Fibroblast of pulmonary artery (primary cell): ENCODE data around the gene JDP2.
A peak's percentile ranks its signal among the peaks of the same experiment; 100 is the strongest.
"Not testable (repeated sequence)": the region's sequence is repeated elsewhere in the genome, so short reads cannot be mapped to it uniquely, and the experiment has no call there.

Experiments used
- DNase-seq: peaks from one replicate; pipeline ENCODE4 v3.0.0-alpha.2; 2010; ENCODE audit warnings: low read depth
- H3K4me3 ChIP-seq: replicated peaks from 2 replicates; pipeline ENCODE4 v1.5.1; 2011; ENCODE audit warnings: low read depth, mild to moderate bottlenecking, control low read depth, low read length, moderate library complexity
- CTCF ChIP-seq: IDR thresholded peaks from 2 replicates; pipeline ENCODE4 v1.5.1; 2011; ENCODE audit warnings: mild to moderate bottlenecking, control low read depth, low read length, inconsistent platforms; ENCODE audit errors: missing control alignments

The JDP2 gene

GRCh38 chr14:75469164-75469563 lies 41.3 kb downstream of the JDP2 start:
- H3K4me3 ChIP-seq = no peak overlapping the region
- no peak for TF ChIP-seq CTCF
- DNase-seq = no peak

- H3K4me3 ChIP-seq = no peak overlapping the region
- no peak for TF ChIP-seq CTCF
- no peak for DNase-seq
Measured at GRCh38 chr14:75469606-75470237, 41.9 kb downstream of the JDP2 start.

- DNase-seq = no peak
- TF ChIP-seq CTCF = no peak
- H3K4me3 ChIP-seq = no peak overlapping the region
Measured at GRCh38 chr14:75470238-75470797, 42.5 kb downstream of the JDP2 start.

GRCh38 chr14:75471059-75471458 lies 43.2 kb downstream of the JDP2 start:
- TF ChIP-seq CTCF = no peak
- H3K4me3 ChIP-seq = no peak overlapping the region
- no peak for DNase-seq

GRCh38 chr14:75474127-75474526 lies 46.3 kb downstream of the JDP2 start:
- DNase-seq, H3K4me3 ChIP-seq: not testable (repeated sequence)

- DNase-seq = peak; percentile 33
- no peak for TF ChIP-seq CTCF
- no peak overlapping the region for H3K4me3 ChIP-seq
Measured at GRCh38 chr14:75476274-75476995, 48.6 kb downstream of the JDP2 start.

GRCh38 chr14:75477881-75478280 lies 50.1 kb downstream of the JDP2 start:
- TF ChIP-seq CTCF = no peak
- DNase-seq = no peak

More at GRCh38 chr14:75477881-75478280, 50.1 kb downstream of the JDP2 start:
- H3K4me3 ChIP-seq = no peak overlapping the region
